GM18873 (cell line): Measurements from ENCODE around the gene MOSPD2.

Experiments used
- ATAC-seq: cut with Tn5 transposase; IDR thresholded peaks from one replicate; pipeline ENCODE4 v1.9.1; 2021; ENCODE audit warnings: mild to moderate bottlenecking, moderate library complexity, moderate number of reproducible peaks; ENCODE audit not compliant: unreplicated experiment, low FRiP score

MOSPD2 gene

DNA sequence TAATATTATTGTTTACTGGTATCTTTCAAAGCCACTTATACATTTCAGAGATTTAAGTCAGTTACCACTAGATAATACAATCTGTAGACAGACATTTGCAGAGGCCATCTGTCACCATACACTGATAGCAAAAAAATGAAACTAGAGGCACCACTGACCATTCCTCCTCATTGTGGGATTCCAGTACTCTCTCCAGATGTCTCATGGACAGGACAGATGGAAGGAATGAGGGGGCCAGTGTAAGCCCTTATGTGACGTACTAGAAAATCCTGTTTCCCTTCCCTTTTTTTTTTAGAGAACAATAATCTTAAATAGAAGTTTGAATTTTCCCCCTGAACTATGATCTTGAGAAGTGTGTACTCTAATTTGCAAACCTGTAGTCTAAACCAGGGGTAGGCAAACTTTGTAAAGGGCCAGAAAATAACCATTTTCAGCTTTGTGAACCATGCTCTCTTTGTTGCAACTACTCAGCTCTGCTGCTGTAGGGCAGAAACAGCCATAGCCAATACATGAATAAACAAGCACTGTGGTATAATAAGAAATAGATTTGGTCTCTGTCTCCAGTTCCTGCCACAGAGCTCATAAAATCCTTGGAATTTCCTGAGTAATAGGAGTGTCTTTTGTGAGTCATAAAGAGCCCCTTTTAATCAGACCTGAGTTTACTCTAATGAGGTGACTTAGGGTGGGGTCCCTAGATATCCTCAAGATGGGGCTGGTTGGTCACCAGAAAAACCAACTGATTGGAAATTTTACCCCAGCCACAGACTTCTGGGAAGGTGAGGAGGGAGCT lies 90.4 kb downstream of the MOSPD2 start:
- no peak for ATAC-seq

- ATAC-seq = no peak
These were observed 91.3 kb downstream of the MOSPD2 start for GRCh38 chrX:14964500-14964899.
